ENCODE data around the gene TBX4.
"Not testable (repeated sequence)": the region's sequence is repeated elsewhere in the genome, so short reads cannot be mapped to it uniquely, and the experiment has no call there.

Gene TBX4

DNA sequence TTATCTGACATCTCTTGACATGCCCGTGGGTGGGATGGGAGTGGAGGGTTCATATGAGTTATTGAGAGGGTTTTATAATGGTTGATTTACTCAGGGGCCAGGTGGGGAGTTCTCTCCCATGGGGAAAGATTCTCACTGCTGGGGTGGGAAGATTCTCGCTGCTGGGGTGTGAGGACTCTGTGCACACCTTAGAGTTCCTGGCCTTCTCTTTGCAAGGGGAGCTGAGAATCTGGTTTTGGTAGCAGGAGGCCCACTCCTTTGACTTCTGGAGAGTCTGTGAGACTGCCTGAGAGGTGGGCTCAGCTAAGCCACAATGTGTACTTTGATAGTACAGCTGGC is 31.5 kb downstream of the TBX4 start:
- no peak for DNase-seq (ENCODE audit: low read depth in 3 of 3)

DNA sequence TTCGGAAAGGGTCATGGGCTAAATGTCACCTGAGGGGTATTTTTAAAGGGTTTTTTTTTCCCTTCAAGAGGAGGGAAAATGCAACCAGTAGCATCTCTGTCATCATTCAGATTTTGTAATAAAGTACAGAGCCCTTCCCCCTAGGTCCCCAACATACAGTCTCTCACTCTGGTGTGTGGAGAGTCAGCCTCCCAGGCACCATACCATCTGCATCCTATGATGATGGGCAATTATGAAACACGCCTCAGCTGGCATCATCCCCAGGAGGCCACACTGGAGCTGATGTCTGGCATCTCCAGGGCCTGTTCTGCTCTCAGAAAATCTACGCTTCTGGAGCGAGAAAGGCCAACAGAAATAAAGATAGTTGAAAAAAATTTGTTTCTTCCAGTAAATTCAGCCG is 32.0 kb downstream of the TBX4 start:
- DNase-seq (ENCODE audit: low read depth in 3 of 3), result no peak

GRCh38 chr17:61485067-61485775 is 33.0 kb downstream of the TBX4 start:
- DNase-seq (ENCODE audit: low read depth in 3 of 3), result no peak

DNA sequence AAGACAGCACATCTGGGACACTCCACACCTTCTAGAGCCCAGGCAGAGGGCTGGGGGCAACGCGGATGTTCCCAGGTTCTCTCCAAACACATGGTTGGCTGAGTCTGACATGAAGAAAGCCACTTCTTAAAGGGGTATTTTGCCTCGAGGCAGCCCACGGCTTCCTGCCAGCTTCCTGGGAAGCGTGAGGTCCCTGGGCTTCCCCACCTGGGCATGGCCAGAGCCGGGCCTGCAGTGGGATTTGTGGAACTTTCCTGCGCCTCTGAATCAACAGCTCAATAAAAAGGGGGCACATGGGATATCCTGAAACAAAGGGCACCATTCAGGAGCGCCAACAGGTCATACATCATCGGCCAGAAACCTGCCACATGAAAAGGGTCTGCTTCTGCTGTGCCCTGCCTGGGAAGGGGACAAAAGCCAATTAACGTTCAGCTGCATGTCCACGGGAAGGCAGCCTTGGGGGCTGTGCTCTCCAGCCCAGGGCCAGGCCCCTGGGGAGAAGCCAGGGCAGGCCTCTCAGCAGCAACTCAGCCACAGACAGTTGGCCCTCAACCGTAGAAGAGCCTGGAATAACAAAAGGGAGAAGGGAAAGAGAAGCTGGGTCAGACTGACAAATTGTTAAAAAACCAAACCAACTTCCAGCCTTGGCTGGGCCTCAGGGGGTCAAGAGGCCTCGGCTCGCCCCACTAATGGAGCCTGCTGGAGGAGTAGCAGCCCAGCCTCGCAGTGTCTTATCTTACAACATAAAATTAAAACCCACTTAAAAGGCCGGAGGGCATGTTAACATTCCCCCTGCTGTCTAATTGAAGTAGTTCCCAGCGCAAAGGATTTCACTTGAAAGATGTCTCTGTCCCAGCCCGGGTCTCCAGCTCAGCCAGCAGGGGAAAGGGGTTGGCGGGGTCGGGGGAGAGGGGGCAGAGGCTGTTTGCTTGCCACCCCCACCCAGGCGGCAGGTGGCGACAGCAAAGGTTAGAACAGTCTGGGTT is 34.2 kb downstream of the TBX4 start:
- no peak for DNase-seq (ENCODE audit: low read depth in 3 of 3)

DNA sequence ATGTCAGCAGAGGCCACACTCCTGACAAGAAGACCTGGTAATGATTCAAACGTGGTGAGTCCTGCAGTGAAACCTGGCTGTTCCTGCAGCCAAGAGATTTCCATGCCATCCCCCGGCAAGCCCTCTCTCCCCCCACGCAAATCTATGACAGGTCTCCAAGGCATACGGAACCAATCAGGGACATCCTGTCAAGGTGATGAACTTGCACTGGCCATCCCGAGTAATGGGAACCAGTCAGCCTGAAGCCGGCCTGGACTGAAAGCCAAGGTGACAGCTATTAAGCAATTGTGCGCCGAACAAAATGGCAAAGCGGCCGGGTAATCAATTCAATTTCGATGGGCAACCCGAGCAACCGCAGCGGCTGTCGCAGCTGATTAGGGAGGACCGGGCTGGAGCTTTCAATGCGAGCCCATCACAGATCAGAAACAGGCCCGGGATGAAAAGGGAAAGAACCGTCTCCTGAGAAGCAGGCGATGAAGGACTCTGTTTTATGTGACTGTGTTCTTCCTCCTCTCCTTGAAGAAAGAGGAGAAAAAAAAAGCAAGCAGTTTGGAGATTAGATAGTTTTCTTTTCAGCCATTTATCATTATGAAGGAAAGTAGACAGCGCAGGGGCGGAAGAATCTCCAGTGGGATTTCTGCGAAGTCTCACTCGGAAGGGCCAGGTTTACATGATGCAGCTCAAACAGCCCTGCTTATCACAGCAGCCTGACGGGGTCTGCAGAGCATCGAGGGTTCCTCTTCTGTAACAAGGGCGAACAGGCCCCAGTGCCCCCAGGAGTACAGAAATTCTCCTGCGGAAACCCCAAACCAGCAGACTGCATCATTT is 35.2 kb downstream of the TBX4 start:
- no peak for DNase-seq (ENCODE audit: low read depth in 3 of 3)

DNA sequence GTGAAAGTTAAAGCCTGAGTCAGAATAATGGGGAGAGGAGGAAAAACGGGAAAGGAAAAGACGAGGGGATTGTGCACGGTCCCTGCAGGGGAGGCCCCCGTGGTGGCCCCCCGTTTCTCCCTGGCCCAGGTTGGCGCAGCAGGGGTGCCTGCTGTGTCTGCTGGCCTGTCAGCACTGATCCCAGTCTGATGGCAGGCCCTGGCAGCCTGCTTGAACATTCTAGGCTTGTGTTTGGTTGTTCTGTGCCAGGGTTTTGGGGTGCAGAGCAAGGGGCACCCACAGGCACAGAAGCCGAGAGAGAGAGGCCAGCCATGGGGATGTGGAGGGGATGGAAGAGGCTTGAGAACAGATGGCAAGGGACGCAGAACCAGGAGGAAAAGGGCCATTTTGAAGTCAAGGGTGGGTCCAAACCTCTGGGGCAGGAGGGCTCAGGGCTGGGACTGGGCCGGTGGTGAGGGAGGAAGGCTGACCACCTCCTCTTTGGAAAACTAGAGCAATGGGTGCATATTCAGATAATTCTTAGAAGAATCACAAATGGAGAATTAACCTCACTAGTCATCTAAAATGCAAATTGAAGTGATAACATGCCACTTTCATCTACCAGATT is 35.9 kb downstream of the TBX4 start:
- DNase-seq (ENCODE audit: low read depth in 3 of 3), result no peak

DNA sequence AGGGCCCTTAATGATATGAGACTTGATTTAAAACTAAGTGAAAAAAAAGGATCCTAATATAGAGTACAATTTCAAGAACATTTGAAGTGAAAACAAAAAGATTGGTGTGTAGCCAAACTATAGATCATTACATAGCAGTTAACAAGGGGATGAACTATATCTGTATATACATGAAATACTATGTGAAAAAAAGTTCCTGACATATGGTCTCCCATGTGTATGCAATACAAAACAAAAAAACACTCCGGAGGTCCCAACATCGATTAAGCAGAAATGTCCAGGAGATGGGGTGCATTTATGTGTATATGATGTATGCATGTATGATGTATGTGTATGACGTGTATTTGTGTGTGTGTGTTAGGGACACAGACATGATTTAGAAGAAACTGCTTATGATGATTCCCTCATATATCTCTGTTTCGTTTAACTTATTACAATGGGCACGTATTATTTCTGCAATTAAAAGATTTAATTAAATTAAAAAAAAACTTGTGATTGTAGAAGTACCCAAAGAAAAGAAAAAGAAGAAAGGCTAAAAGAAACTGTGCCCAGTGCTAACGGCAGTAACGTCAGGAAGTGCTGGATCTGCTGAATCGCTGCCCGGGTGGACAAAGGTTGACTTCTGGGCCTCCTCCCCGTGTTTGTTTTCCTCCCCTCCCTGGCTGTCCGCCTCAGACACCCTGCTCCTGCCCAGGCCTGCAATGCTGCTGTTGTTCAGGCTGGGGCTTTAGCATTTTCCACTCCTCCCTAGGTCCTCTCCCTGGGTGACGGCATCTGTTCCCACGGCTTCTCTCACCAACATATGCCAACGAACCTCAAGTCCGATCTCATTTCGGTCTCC is 36.9 kb downstream of the TBX4 start:
- DNase-seq (ENCODE audit: low read depth in 3 of 3), result no peak

- DNase-seq (ENCODE audit: low read depth in 3 of 3), result no peak
These were observed 37.7 kb downstream of the TBX4 start for GRCh38 chr17:61489719-61490490.

DNA sequence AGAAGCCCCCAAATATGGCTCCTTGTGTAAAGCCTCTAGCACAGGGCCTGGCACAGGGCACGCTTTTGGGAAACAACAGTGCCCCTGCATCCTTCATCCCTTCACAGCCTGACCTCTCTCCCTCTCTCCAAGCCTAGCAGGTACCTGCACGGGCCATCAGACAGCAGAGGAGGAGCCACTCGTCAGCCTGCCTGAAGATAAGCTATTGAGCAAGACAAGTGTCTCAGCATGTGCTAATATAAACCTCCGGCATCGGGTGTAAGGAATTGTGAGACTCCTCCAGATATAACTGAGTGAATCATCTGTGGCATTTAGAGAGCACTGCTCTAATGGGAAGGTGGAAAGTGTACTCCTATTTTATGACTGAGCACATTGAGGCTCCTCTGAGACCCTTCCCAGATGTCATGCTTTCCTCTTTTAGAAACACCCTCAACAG is 38.3 kb downstream of the TBX4 start:
- DNase-seq (ENCODE audit: low read depth in 3 of 3), result no peak

GRCh38 chr17:61491981-61492380 is 39.8 kb downstream of the TBX4 start:
- no peak for DNase-seq (ENCODE audit: low read depth in 3 of 3)

- DNase-seq (ENCODE audit: low read depth in 3 of 3), result no peak
These were observed 40.7 kb downstream of the TBX4 start for GRCh38 chr17:61492759-61493526.

DNA sequence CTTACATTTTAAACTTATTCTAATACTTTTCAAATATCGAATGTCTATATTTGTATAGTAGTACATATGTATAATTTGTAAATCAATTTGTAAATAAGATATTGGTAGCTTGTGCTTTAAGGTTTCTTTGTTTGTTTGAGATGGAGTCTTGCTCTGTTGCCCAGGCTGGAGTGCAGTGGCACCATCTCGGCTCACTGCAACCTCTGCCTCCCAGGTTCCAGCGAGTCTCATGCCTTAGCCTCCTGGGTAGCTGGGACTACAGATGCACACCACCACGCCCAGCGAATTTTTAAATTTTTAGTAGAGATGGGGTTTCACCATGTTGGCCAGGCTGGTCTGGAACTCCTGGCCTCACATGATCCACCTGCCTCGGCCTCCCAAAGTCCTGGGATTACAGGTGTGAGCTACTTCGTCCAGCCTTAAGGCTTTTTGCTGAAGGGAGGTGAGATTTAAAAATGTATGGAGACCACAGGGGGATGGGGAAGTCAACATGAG is 41.7 kb downstream of the TBX4 start:
- DNase-seq (ENCODE audit: low read depth in 3 of 3), result not testable (repeated sequence)

DNA sequence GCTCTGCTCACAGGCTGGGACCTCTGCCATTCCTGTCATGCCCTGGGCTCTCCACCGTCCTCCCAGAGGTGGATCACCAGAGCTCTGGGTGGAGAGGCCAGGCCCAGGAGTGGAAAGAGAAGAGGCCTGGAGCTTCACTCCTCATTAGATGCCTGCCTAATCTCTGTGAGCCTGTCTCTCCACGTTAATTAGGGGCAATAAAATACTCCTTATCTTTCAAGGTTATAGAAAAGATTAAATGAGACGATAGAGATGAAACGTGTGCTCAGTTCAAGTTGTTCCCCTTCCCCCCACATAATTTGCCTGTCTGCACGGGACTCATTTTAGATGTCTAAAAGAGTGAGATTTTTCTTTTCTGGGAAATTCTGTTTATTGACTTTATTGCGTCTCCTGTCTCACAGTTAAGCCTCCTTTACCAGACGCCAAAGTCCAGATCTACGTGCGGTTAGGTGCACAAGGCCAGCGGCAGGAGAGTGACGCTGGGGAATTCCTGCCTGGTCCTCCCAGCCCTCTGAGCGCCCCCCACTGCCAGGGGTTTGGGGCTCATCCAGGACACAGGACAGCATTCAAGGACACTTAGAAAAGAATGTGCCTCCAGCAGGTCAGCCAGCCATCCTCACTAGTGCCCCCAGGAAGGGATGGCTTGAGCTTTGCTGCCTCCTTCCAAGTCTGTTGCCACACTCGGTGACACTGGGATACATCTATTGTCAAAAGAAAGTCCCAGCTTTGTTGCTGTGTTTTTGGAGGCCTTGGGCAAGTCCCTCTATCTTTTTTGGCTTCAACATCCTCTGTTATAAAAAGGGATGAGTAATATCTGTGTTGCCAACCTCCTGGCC is 42.3 kb downstream of the TBX4 start:
- DNase-seq (ENCODE audit: low read depth in 3 of 3), result no peak

DNA sequence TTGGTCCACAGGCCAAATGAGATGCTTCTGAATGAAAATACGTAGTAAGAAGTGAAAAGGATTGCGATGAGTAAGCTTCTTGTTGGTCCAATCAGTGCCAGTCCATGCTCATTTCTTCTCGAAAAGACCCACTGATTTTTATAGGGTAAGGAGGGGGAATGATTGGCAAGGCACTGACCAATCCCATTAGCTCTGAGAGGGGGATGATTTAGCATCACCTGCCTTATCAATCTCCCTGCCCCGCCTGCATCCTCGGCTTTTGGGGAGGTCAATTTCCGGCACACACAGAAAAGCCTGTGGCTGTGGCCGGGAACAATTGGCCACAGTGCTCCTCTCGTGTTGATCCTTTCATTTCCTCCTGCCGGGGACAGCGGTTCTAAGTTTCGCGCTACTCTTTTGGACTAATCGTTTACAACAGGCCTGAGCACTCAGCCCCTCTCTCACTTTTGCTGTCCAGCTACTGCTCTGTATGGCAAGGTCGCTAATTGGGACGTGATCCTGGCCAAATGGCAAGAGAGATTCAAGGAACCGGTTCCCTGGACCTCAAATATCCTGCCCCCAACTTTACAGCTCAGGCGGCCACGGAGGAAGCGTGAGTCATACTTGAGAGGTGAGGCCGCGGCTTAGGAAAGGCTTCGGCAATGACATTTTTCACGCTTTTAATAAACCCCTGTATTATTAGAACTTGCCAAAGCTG is 43.1 kb downstream of the TBX4 start:
- no peak for DNase-seq (ENCODE audit: low read depth in 3 of 3)

- no peak for DNase-seq (ENCODE audit: low read depth in 3 of 3)
These were observed 44.1 kb downstream of the TBX4 start for GRCh38 chr17:61496174-61496956.

DNA sequence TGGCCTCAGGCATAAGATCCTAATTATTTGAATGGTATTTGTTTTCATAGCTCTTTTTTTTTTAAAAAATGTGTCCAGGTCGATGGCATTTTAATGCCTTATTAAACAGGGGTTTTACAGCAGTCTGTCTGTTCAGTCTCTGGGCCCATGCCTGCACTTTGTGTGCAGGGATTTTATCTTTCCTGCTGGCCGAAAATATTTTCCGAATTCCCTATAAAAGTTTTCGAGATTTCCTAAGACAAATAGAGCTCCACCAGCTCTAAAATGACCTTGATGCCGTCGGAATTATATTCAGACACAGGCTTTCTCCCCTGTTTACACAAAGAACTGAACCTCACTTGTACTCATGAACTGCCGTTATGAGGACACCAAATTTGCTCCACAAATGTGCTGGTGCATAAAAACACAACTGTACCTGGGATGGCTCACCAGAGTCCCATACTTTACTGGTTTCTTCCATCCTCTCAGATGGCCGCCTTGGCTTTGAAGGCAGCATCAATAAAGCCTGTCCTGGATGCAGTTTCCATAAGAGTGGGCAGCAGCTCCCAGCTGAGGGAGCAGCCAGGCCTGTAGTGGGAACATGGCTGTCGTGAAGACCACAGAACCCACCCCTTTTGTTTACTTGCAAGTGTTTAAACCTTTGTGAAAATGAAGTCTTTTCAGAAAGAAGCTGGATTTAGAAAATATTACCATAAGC is 44.9 kb downstream of the TBX4 start:
- no peak for DNase-seq (ENCODE audit: low read depth in 3 of 3)

Data from stimulated activated CD4-positive, alpha-beta T cell treated with anti-CD3 and anti-CD28 coated beads, TNF-alpha, amount 100 ng/mL, for 4 hours (primary cell).